GM10266 (cell line): ENCODE data around the gene ANAPC4.

Source experiments
- DNase-seq: peaks from one replicate; pipeline ENCODE4 v3.0.0; 2012; ENCODE audit errors: extremely low spot score
- CTCF ChIP-seq: IDR thresholded peaks from 2 replicates; pipeline ENCODE4 v1.5.1; 2012; ENCODE audit warnings: mild to moderate bottlenecking, low read depth; ENCODE audit not compliant: control insufficient read depth, insufficient read depth; ENCODE audit errors: missing control alignments

Gene ANAPC4

GRCh38 chr4:25443851-25444250 lies 66.8 kb downstream of the ANAPC4 start:
- no peak for TF ChIP-seq CTCF
- DNase-seq = no peak

GRCh38 chr4:25446611-25447010 lies 69.5 kb downstream of the ANAPC4 start:
- no peak for DNase-seq
- no peak for TF ChIP-seq CTCF

- TF ChIP-seq CTCF = no peak
- DNase-seq = no peak
Measured at GRCh38 chr4:25448379-25449109, 71.5 kb downstream of the ANAPC4 start.

GRCh38 chr4:25449270-25449669 lies 72.2 kb downstream of the ANAPC4 start:
- no peak for DNase-seq
- TF ChIP-seq CTCF = no peak

GRCh38 chr4:25449688-25450087 lies 72.6 kb downstream of the ANAPC4 start:
- TF ChIP-seq CTCF = no peak
- DNase-seq = peak; percentile 28

- no peak for TF ChIP-seq CTCF
- no peak for DNase-seq
Measured at GRCh38 chr4:25450491-25450901, 73.4 kb downstream of the ANAPC4 start.

GRCh38 chr4:25451676-25452075 lies 74.6 kb downstream of the ANAPC4 start:
- DNase-seq = no peak
- no peak for TF ChIP-seq CTCF
